ENCODE results near the gene CHST10.

Gene CHST10

GRCh38 chr2:100427627-100428258 is 10.3 kb upstream of the CHST10 start:
- H4K20me1 ChIP-seq: no peaks in the 10 kb centered on the region
- no peaks in the 10 kb centered on the region for H3K27me3 ChIP-seq
- no peak overlapping the region for H3K4me3 ChIP-seq
- TF ChIP-seq Cebpa-rat (IDR thresholded peaks at IDR 0.05): no peak
- no peak overlapping the region for H3K9ac ChIP-seq
- H3K27ac ChIP-seq: no peak overlapping the region
- peaks cover 0 to 49% (median 16%) of the 10 kb centered on the region in 10 experiments; a peak in 12 of 20 replicates for H3K4me1 ChIP-seq
- H3K36me3 ChIP-seq: no peaks in the 10 kb centered on the region
- peaks cover 10 to 38% (median 25%) of the 10 kb centered on the region in 11 experiments; a peak in 21 of 22 replicates for H3K9me3 ChIP-seq (replicated peaks in 1 of 11)
- H3K4me2 ChIP-seq: peak overlapping the region in 2 of 11 experiments; percentile 80 to 84; a peak in 4 of 22 replicates

GRCh38 chr2:100427111-100427510 is 9.6 kb upstream of the CHST10 start:
- Histone ChIP-seq H3K4me3 (no peak overlapping the region), H3K27me3 (no peaks in the 10 kb centered on the region), H3K9me3 (replicated peaks in 1 of 11) (peaks cover 10 to 38% (median 25%) of the 10 kb centered on the region in 11 experiments; a peak in 21 of 22 replicates), H3K9ac (peak overlapping the region in 1 of 11 experiments; percentile 40; a peak in 1 of 22 replicates), H3K36me3 (no peaks in the 10 kb centered on the region), H4K20me1 (no peaks in the 10 kb centered on the region), H3K4me2 (peak overlapping the region in 5 of 11 experiments; percentile 70 to 84 (median 80); a peak in 8 of 22 replicates), H3K27ac (no peak overlapping the region), H3K4me1 (peaks cover 0 to 53% (median 16%) of the 10 kb centered on the region in 10 experiments; a peak in 12 of 20 replicates)
- TF ChIP-seq Cebpa-rat (IDR thresholded peaks at IDR 0.05): no peak

- Histone ChIP-seq H3K27me3 (no peaks in the 10 kb centered on the region), H3K36me3 (no peaks in the 10 kb centered on the region), H3K4me3 (no peak overlapping the region), H3K9ac (peak overlapping the region in 5 of 11 experiments; percentile 3 to 40 (median 12); a peak in 3 of 22 replicates), H3K4me2 (peak overlapping the region in 8 of 11 experiments; percentile 11 to 84 (median 70); a peak in 14 of 22 replicates), H3K27ac (peak overlapping the region in 5 of 11 experiments; percentile 2 to 61 (median 32); a peak in 7 of 22 replicates), H3K9me3 (replicated peaks in 1 of 11) (peaks cover 10 to 34% (median 20%) of the 10 kb centered on the region in 11 experiments; a peak in 21 of 22 replicates), H4K20me1 (no peaks in the 10 kb centered on the region), H3K4me1 (peaks cover 0 to 53% (median 16%) of the 10 kb centered on the region in 10 experiments; a peak in 12 of 20 replicates)
- no peak for TF ChIP-seq Cebpa-rat (IDR thresholded peaks at IDR 0.05)
These were observed 8.9 kb upstream of the CHST10 start for GRCh38 chr2:100426384-100426720.

GRCh38 chr2:100425573-100426383 is 8.3 kb upstream of the CHST10 start:
- Histone ChIP-seq H3K27ac (peak overlapping the region in 5 of 11 experiments; percentile 2 to 61 (median 32); a peak in 6 of 22 replicates), H3K9ac (peak overlapping the region in 5 of 11 experiments; percentile 3 to 40 (median 12); a peak in 3 of 22 replicates), H3K27me3 (no peaks in the 10 kb centered on the region), H3K4me3 (no peak overlapping the region), H3K4me1 (peaks cover 0 to 53% (median 16%) of the 10 kb centered on the region in 10 experiments; a peak in 12 of 20 replicates), H3K9me3 (replicated peaks in 1 of 11) (peaks cover 5 to 28% (median 16%) of the 10 kb centered on the region in 11 experiments; a peak in 21 of 22 replicates), H3K4me2 (peak overlapping the region in 9 of 11 experiments; percentile 3 to 84 (median 70); a peak in 14 of 22 replicates), H3K36me3 (no peaks in the 10 kb centered on the region), H4K20me1 (no peaks in the 10 kb centered on the region)
- TF ChIP-seq Cebpa-rat (IDR thresholded peaks at IDR 0.05): peak in 7 of 11 experiments; percentile 14 to 70 (median 48); a peak in 5 of 22 replicates

GRCh38 chr2:100425107-100425506 is 7.6 kb upstream of the CHST10 start:
- H3K9me3 ChIP-seq (replicated peaks in 1 of 11): peaks cover 0 to 21% (median 10%) of the 10 kb centered on the region in 11 experiments; a peak in 15 of 22 replicates
- H3K4me3 ChIP-seq: no peak overlapping the region
- no peak overlapping the region for H3K9ac ChIP-seq
- H3K4me2 ChIP-seq: peak overlapping the region in 6 of 11 experiments; percentile 39 to 84 (median 76); a peak in 11 of 22 replicates
- no peaks in the 10 kb centered on the region for H3K36me3 ChIP-seq
- TF ChIP-seq Cebpa-rat (IDR thresholded peaks at IDR 0.05): no peak
- H3K27me3 ChIP-seq: no peaks in the 10 kb centered on the region
- H4K20me1 ChIP-seq: no peaks in the 10 kb centered on the region
- H3K27ac ChIP-seq: peak overlapping the region in 1 of 11 experiments; percentile 5; a peak in 1 of 22 replicates
- peaks cover 0 to 53% (median 16%) of the 10 kb centered on the region in 10 experiments; a peak in 12 of 20 replicates for H3K4me1 ChIP-seq

GRCh38 chr2:100424277-100424875 is 6.9 kb upstream of the CHST10 start:
- peaks cover 0 to 21% (median 7%) of the 10 kb centered on the region in 11 experiments; a peak in 13 of 22 replicates for H3K9me3 ChIP-seq (replicated peaks in 1 of 11)
- no peaks in the 10 kb centered on the region for H3K27me3 ChIP-seq
- H3K36me3 ChIP-seq: no peaks in the 10 kb centered on the region
- peaks cover 0 to 51% (median 16%) of the 10 kb centered on the region in 10 experiments; a peak in 12 of 20 replicates for H3K4me1 ChIP-seq
- peak overlapping the region in 3 of 11 experiments; percentile 45 to 84 (median 80); a peak in 5 of 22 replicates for H3K4me2 ChIP-seq
- TF ChIP-seq Cebpa-rat (IDR thresholded peaks at IDR 0.05): no peak
- no peak overlapping the region for H3K9ac ChIP-seq
- no peak overlapping the region for H3K4me3 ChIP-seq
- H4K20me1 ChIP-seq: no peaks in the 10 kb centered on the region
- H3K27ac ChIP-seq: no peak overlapping the region

GRCh38 chr2:100423631-100424030 is 6.2 kb upstream of the CHST10 start:
- Histone ChIP-seq H3K36me3 (no peaks in the 10 kb centered on the region), H3K9ac (no peak overlapping the region)
- no peak for TF ChIP-seq Cebpa-rat (IDR thresholded peaks at IDR 0.05)

GRCh38 chr2:100422320-100423055 is 5.0 kb upstream of the CHST10 start:
- Histone ChIP-seq H3K36me3 (no peaks in the 10 kb centered on the region), H3K9ac (no peak overlapping the region), H4K20me1 (no peaks in the 10 kb centered on the region), H3K4me1 (peaks cover 0 to 50% (median 16%) of the 10 kb centered on the region in 10 experiments; a peak in 12 of 20 replicates), H3K27me3 (no peaks in the 10 kb centered on the region), H3K27ac (no peak overlapping the region), H3K4me3 (no peak overlapping the region), H3K9me3 (replicated peaks in 1 of 11) (peaks cover 0 to 7% (median 0%) of the 10 kb centered on the region in 11 experiments; a peak in 1 of 22 replicates), H3K4me2 (peak overlapping the region in 3 of 11 experiments; percentile 18 to 45 (median 40); a peak in 4 of 22 replicates)
- no peak for TF ChIP-seq Cebpa-rat (IDR thresholded peaks at IDR 0.05)

More at GRCh38 chr2:100423631-100424030, 6.2 kb upstream of the CHST10 start:
- H3K4me2 ChIP-seq: no peak overlapping the region
- H3K27me3 ChIP-seq: no peaks in the 10 kb centered on the region
- H3K9me3 ChIP-seq (replicated peaks in 1 of 11): peaks cover 0 to 14% (median 0%) of the 10 kb centered on the region in 11 experiments; a peak in 5 of 22 replicates
- H4K20me1 ChIP-seq: no peaks in the 10 kb centered on the region
- no peak overlapping the region for H3K4me3 ChIP-seq
- H3K27ac ChIP-seq: no peak overlapping the region
- H3K4me1 ChIP-seq: peaks cover 0 to 51% (median 16%) of the 10 kb centered on the region in 10 experiments; a peak in 12 of 20 replicates

All from BLaER1 treated with 17β-estradiol and CSF1 and Interleukin-3, amounts not matched to agents 10 nM and 100 nM (cell line).